Stimulated activated CD8-positive, alpha-beta memory T cell treated with anti-CD3 and anti-CD28 coated beads, Interleukin-7, amount 100 ng/mL, for 1 hour (primary cell): Measurements from ENCODE around the gene ARRDC1.
A peak's percentile ranks its signal among the peaks of the same experiment; 100 is the strongest.
"Not testable (repeated sequence)": the region's sequence is repeated elsewhere in the genome, so short reads cannot be mapped to it uniquely, and the experiment has no call there.

ENCODE experiments used
- DNase-seq, 2 donors: peaks; one replicate each; pipeline ENCODE4 v3.0.0-alpha.2; 2020; ENCODE audit warnings: low read depth in 2 of 2

Gene ARRDC1

DNA sequence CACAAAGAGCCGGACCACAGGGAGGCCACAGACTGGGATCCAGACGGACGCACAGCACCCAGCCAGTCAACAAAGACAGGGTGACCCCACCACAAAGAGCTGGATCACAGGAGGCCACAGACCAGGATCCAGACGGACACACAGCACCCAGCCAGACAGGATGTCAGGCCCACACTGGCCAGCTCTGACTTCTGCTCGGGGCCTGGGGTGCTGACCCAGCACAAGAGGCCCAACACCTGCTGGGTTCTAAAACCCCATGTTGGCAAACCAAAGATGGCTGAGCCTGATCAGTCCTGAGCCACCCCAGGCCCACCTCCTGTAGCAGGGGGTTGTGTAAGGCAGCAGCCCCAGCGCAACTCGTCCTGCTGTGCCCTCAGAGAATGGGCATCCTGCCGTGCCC, 21.5 kb upstream of the ARRDC1 start:
- no peak for DNase-seq

GRCh38 chr9:137586854-137587253, 18.6 kb upstream of the ARRDC1 start:
- no peak for DNase-seq

GRCh38 chr9:137588311-137588710, 17.2 kb upstream of the ARRDC1 start:
- DNase-seq: no peak

GRCh38 chr9:137588891-137589290, 16.6 kb upstream of the ARRDC1 start:
- no peak for DNase-seq

DNA sequence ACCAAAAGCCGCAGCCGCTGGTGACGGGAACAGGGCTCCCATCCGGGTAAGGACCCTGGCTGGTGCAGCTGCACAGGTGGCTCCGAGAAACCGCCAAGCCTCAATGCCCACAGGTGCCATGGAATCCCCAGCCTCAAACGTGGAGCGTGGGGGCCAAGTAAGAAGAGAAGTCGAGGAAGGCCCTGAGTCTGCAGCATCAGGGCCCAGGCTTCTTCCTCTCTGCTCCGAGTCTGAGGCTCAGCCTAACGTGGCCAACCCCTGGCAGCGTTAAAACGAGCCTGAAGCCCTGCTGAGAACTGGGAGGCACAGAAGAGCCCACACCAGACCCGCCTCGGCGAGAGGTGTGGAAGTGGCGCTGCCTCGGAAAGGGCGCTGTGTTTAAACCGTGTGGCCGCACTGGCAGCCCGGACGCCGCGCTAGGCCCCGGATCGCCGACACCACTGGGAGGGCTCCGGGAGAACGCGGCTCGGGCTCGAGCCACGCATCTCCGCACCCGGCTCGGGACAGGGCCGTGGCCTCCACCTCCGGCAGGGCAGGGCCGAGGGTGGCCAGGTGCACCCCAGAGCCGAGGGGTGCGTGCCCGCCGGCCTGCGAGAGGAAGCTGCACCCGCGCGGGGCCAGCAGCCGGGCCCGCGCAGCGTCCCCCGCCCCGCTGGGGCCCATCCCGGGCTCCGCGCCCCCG, 15.9 kb upstream of the ARRDC1 start:
- no peak for DNase-seq

GRCh38 chr9:137590123-137590468, 15.4 kb upstream of the ARRDC1 start:
- DNase-seq: no peak

DNA sequence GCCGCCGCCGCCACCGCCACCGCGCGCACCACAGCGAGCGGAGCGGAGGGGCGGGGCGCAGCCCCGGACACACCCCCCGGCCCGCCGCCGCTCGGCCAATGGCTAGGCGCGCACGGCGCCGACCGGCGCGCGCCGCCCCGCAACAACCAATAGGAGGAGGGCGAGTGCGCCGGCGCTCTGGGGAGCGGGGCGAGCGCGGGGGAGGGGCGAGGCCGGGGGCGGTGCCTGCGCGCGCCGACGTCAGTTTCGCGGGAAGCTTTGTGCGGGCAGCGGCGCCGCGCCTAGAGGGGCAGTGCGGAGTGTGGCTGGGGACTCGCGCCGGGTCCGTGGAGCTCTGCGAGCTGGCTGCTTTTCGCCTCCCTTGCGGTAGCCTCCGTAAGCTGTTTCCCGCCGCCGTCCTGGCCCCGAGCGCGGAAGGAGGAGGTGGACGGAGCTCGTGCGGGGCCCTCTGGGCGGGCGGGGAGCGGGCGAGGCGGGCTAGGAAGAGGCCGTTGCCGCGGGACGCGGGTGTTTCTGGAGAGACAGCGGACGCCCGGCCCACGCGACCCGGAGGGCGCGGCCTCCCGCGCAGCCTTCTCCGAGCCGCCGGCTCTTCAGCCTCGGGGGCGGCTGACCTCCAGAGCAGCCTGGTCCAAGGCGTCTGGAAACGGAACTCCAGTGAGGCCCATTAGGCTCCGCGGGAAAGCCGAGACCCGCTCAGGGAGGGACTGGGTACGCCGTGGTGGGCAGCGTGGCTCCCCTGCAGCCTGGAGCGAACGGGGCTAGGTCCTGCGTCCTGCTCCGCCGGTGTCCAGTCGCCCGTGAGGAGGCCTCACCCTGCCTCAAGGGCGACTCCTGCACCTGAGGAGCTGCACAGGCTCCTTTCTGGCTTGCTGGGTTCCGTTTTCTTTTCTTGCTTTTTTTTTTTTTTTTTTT, 14.8 kb upstream of the ARRDC1 start, which contains the start of gene ZMYND19:
Gene ZMYND19, minus strand, starts transcription at position 44 of the 915 bp plus-strand sequence. CDS start 249 bp downstream, outside the sequence.
- peak; percentile 80 to 85 for DNase-seq

DNA sequence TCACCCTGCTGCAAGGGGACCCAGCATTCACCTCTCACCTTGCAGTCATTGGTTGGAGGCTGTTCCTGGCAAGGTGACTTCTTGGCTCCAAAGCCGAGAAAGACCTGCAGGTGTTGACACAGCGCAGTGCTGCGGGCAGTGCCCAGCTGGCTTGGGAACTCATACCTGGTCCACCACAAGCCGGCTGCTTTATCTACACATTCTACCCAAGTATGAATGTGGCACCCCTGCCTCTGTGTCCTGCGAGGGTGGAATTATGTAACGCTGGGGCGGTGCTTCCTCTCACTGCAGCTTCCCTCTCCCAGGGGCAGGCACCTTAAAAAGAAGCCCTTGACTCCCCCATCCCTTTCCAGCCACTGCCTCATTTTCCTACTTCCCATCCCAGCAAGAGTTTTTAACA, 12.7 kb upstream of the ARRDC1 start:
- DNase-seq: no peak

GRCh38 chr9:137593176-137593575, 12.3 kb upstream of the ARRDC1 start:
- DNase-seq: no peak

- DNase-seq: not testable (repeated sequence)
Measured at GRCh38 chr9:137596577-137596976, 8.9 kb upstream of the ARRDC1 start.

- no peak for DNase-seq
Measured at GRCh38 chr9:137598943-137599342, 6.5 kb upstream of the ARRDC1 start.

GRCh38 chr9:137602661-137603060, 2.8 kb upstream of the ARRDC1 start:
- DNase-seq: no peak

DNA sequence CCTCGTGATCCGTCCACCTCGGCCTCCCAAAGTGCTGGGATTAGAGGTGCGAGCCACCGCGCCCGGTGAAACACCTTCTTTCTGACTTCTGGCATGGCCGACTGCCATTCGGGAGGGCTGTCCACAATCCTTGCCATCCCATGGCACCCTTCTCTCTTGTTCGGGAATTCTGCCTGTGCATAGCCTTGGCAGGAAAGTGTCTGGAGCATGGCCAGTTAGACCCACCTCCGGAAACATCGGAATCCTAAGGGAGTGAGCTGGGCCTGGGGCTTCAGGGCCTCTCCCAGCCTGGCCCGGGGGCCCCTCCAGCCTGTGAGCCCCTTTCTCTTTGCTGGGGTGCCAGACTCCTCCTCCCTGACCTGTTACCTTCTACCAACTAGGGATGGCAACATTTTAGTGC, 1.6 kb upstream of the ARRDC1 start:
- no peak for DNase-seq

DNA sequence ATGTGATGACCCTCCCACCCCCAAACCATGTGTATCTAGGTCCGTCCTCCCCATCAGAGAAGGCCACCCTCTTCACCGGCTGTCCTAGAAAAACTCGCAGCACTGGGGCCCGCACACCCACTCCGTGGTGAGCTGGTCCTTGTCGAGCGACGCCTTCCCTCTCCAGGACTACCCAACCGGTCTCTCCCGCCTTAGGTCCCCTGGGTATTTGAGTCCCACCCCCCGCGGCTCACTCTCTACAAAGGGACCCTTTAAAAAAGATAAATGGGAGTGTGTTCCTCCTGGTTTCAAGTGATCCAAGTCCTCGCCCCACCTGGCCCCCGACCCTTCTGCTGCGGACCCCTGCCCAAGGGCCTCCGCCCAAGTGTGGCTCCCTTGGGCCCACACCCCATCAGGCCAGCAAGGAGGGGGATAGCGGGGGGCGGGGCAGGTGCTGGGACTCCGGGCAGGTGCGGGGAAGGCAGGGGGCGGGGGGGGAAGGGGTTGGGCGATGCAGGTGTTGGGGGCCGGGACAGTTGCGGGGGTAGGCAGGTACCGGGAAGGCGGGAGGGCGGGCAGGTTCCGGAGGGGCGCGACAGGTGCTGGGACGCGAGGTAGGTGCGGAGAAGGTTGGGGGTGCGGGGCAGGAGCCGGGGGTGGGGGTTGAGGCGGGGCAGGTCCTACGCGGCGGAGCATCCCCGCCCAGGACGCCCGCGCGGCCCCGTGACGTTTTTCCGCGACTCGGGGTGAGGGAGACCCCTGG, 970 bp upstream of the ARRDC1 start:
- DNase-seq: no peak

GRCh38 chr9:137606005-137606621, 627 bp downstream of the ARRDC1 start:
- DNase-seq: no peak

DNA sequence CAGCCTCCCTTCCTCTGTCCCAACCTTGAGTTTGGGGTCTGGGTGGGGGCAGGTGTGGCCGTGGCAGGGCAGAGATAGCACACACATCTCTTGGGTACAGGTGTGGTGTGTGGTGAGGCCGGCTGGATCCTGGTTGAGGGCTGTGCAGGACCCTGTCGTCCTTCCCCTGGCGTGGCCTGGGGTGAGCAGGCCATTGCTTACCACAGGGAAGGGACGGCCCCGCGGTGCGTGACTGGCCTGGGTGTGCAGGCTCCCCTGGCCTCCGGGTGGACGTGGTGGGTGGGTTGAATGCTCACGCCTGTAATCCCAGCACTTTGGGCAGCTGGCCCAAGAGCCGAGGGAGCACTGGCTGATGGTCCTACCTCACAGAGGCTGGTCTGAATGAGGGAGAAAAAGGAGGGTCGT, 1.2 kb downstream of the ARRDC1 start:
- DNase-seq: no peak

DNA sequence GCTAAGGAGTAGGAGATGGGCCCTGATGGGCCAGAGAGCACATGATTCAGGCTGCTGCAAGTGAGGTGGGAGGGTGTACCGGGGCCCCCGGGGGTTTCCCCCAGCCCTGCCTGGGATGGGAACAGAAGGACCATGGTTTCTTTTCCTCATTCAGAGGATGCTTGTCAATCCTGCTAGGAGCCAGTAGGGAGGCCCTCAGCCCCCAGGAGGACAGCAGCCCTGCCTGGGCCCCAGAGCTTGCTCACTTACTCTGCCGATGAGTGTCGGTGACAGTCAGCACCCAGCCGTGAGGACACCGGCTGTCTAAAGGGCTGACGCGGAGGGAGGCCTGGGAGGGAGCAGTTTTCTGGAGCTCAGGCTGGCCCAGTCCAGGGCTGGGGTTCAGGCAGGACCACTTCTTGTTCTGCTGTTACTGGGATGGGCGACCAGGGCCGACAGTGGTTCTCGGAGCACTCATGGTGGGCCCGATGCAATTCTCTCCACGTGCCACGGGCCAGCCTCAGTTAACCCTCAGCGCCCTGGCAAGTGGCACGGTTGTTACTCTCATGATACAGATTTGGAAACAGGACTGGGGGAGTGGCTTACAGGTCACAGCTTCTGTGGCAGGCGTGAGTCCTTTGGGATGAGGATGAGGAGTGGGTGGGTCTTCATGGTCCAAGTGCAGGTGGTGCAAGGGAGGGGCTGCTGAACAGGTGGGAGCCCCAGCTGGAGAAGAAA, 1.8 kb downstream of the ARRDC1 start:
- DNase-seq: no peak

- DNase-seq: no peak
Measured at GRCh38 chr9:137610944-137611343, 5.5 kb downstream of the ARRDC1 start.

DNA sequence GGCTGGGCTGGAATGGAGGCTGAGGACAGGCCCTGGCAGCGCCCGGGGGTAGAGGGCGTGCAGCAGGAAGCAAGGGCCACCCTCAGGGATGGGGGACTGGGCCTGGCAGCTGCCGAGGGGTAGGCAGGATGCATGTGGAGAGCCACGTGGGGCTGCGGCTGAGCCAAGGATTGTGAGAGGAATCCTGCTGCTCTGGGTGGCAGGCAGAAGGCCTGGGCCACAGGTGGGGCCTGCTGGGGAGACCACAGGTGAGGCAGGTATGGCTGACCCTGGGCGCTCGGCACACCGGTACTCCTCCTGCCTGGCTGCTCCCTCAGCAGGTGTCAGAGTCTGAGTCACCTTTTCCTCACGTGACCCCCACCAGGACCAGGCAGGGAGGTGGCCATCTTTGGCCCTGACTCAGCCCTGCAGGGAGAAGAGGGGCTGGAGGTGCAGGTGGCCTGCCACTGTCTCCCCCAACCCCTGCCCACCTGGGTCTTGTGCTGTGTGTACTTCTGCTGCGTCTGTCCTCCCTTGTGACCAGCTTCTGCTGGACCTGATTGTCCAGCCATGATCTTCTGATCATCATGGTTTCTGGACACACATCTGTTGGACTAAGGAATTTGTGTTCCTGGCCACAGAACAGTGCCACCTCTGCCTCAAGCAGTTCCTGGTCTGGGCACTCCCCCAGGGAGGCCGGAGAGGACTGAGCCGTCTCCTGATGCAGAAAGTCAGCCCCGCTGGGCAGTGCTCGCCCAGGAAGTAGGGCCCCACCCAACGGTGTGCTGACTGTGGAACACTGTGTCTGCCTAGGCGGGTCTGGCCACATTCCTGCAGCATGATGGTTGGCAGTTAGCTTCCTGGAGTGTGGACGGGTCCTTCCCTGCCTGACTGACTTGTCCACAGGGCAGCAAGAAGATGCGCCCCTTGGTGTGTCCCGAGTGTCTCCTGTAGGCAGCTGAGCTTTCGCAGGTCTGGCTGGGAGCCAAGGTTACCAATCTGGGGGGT, 6.4 kb downstream of the ARRDC1 start:
- no peak for DNase-seq

DNA sequence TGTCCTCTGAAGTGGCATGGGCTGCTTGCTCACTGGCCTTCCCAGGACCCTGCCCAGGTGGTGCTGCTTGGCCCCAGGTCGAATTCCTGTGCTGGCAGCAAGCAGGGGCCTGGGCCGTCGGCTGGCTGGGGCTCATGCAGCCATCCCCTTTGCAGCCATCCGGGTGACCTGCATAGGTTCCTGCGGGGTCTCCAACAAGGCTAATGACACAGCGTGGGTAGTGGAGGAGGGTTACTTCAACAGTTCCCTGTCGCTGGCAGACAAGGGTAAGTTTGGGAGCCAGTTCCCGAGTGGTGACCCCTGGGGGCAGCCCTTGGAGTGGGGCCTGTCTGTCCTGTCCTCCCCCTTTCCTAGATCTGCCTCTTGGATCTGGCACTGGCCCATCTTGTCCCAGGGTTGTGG, 7.3 kb downstream of the ARRDC1 start:
- DNase-seq: no peak
